NCI-H2227 (cell line): ENCODE measurements around the gene SPATS2L.

ENCODE experiments used
- DNase-seq: peaks from one replicate; lab custom pipeline; 2025; ENCODE audit not compliant: unreplicated experiment; lab: John Stamatoyannopoulos, UW

SPATS2L gene

GRCh38 chr2:200461846-200462710, 155.6 kb downstream of the SPATS2L start:
- DNase-seq = no peak

GRCh38 chr2:200463452-200463851, 157.0 kb downstream of the SPATS2L start:
- DNase-seq = no peak

- DNase-seq = no peak
Observed at GRCh38 chr2:200466425-200467418, 160.2 kb downstream of the SPATS2L start.

GRCh38 chr2:200467806-200468681, 161.6 kb downstream of the SPATS2L start:
- DNase-seq = no peak

GRCh38 chr2:200469708-200470211, 163.3 kb downstream of the SPATS2L start:
- DNase-seq = no peak

- peak; percentile 35 for DNase-seq
Observed at GRCh38 chr2:200470230-200470629, 163.7 kb downstream of the SPATS2L start.

GRCh38 chr2:200471324-200471848, 164.9 kb downstream of the SPATS2L start:
- DNase-seq = peak; percentile 73

- no peak for DNase-seq
Observed at GRCh38 chr2:200471928-200472645, 165.6 kb downstream of the SPATS2L start.

- DNase-seq = no peak
Observed at GRCh38 chr2:200472853-200473464, 166.5 kb downstream of the SPATS2L start.

GRCh38 chr2:200475795-200476194, 169.3 kb downstream of the SPATS2L start:
- DNase-seq = no peak

- peak; percentile 55 for DNase-seq
Observed at GRCh38 chr2:200476836-200477235, 170.3 kb downstream of the SPATS2L start.

GRCh38 chr2:200477667-200478131, 171.2 kb downstream of the SPATS2L start:
- DNase-seq = no peak

GRCh38 chr2:200479692-200480265, 173.3 kb downstream of the SPATS2L start:
- no peak for DNase-seq

- DNase-seq = no peak
Observed at GRCh38 chr2:200482194-200482593, 175.7 kb downstream of the SPATS2L start.

- peak; percentile 82 for DNase-seq
Observed at GRCh38 chr2:200483729-200484198, 177.3 kb downstream of the SPATS2L start.

- no peak for DNase-seq
Observed at GRCh38 chr2:200484934-200485333, 178.4 kb downstream of the SPATS2L start.

- DNase-seq = no peak
Observed at GRCh38 chr2:200486529-200486928, 180.0 kb downstream of the SPATS2L start.

GRCh38 chr2:200488169-200488568, 181.7 kb downstream of the SPATS2L start:
- DNase-seq = no peak
